ENCODE results near the gene BABAM2.

GRCh38 chr2:28150236-28150915, 259.8 kb downstream of the BABAM2 start:
- TF ChIP-seq ATF3 (IDR thresholded peaks at IDR 0.05): no peak
- TF ChIP-seq CTCF (IDR thresholded peaks at IDR 0.05; ENCODE audit: low read depth, low read length, missing input control): no peak
- TF ChIP-seq REST (IDR thresholded peaks at IDR 0.05): no peak
- TF ChIP-seq JUND (IDR thresholded peaks at IDR 0.05): no peak
- TF ChIP-seq ZBTB33 (IDR thresholded peaks at IDR 0.05): no peak
- no peak for TF ChIP-seq EGR1 (IDR thresholded peaks at IDR 0.05; ENCODE audit: low read depth in 2 of 2)
- no peak for TF ChIP-seq YY1 (IDR thresholded peaks at IDR 0.05)
- no peak for TF ChIP-seq MAX (IDR thresholded peaks at IDR 0.05)
- TF ChIP-seq FOXA1 (IDR thresholded peaks at IDR 0.05): no peak
- TF ChIP-seq RAD21 (IDR thresholded peaks at IDR 0.05): no peak
- TF ChIP-seq SP1 (IDR thresholded peaks at IDR 0.05): no peak
- no peak for TF ChIP-seq TAF1 (conservative IDR thresholded peaks at IDR 0.05)
- TF ChIP-seq RXRA (IDR thresholded peaks at IDR 0.05): no peak

Measured in liver (tissue), 3 donors.